ENCODE data around the gene ARPP21.

Gene ARPP21

GRCh38 chr3:35659768-35660167 lies 20.4 kb downstream of the ARPP21 start:
- Histone ChIP-seq H3K4me3 (ENCODE audit: low read depth, low read length) (no peak overlapping the region), H3K4me1 (ENCODE audit: control insufficient read depth, insufficient read depth, low read length) (peaks cover 12% of the 10 kb centered on the region; the same call in 1 of the 2 replicates), H3K36me3 (ENCODE audit: control insufficient read depth, insufficient read depth, low read length) (no peaks in the 10 kb centered on the region), H3K9me3 (ENCODE audit: control insufficient read depth, insufficient read depth, low read length) (no peaks in the 10 kb centered on the region), H3K27ac (ENCODE audit: low read depth, low read length) (no peak overlapping the region), H3K27me3 (ENCODE audit: control insufficient read depth, insufficient read depth, low read length) (no peaks in the 10 kb centered on the region), H3K9ac (ENCODE audit: low read depth, low read length) (no peak overlapping the region)

DNA sequence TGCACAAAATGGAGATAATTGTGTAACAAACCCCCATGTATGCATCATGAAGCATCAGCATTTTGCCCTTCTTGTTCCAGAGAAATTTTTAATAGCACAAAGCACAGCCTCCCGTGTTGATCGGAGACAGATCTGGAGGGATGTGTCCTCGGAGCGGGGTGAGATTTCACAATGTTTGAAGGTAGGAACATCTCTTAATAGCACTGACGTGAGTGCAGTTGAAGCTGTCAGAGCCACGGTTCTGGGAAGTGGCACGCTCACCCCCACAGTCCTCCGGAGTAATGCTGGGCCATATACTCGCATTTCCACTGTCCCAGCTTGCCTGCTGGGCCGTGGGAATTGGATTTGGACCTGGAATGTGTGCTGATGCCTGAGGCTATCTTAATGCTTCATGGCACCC lies 24.1 kb downstream of the ARPP21 start:
- H3K4me3 ChIP-seq (ENCODE audit: low read depth, low read length): no peak overlapping the region
- H3K36me3 ChIP-seq (ENCODE audit: control insufficient read depth, insufficient read depth, low read length): no peaks in the 10 kb centered on the region
- peaks cover 16% of the 10 kb centered on the region; the same call in 1 of the 2 replicates for H3K4me1 ChIP-seq (ENCODE audit: control insufficient read depth, insufficient read depth, low read length)
- no peak overlapping the region for H3K27ac ChIP-seq (ENCODE audit: low read depth, low read length)
- no peaks in the 10 kb centered on the region for H3K9me3 ChIP-seq (ENCODE audit: control insufficient read depth, insufficient read depth, low read length)
- H3K27me3 ChIP-seq (ENCODE audit: control insufficient read depth, insufficient read depth, low read length): no peaks in the 10 kb centered on the region
- H3K9ac ChIP-seq (ENCODE audit: low read depth, low read length): no peak overlapping the region

GRCh38 chr3:35664460-35664919 lies 25.2 kb downstream of the ARPP21 start:
- Histone ChIP-seq H3K4me1 (ENCODE audit: control insufficient read depth, insufficient read depth, low read length) (peaks cover 16% of the 10 kb centered on the region; the same call in 1 of the 2 replicates), H3K9ac (ENCODE audit: low read depth, low read length) (0 out of 2 replicates have a peak overlapping the region, but pooled peaks have one; percentile 23), H3K36me3 (ENCODE audit: control insufficient read depth, insufficient read depth, low read length) (no peaks in the 10 kb centered on the region), H3K9me3 (ENCODE audit: control insufficient read depth, insufficient read depth, low read length) (no peaks in the 10 kb centered on the region), H3K27ac (ENCODE audit: low read depth, low read length) (no peak overlapping the region), H3K4me3 (ENCODE audit: low read depth, low read length) (no peak overlapping the region), H3K27me3 (ENCODE audit: control insufficient read depth, insufficient read depth, low read length) (no peaks in the 10 kb centered on the region)

- Histone ChIP-seq H3K27me3 (ENCODE audit: control insufficient read depth, insufficient read depth, low read length) (no peaks in the 10 kb centered on the region), H3K27ac (ENCODE audit: low read depth, low read length) (no peak overlapping the region), H3K4me3 (ENCODE audit: low read depth, low read length) (no peak overlapping the region), H3K36me3 (ENCODE audit: control insufficient read depth, insufficient read depth, low read length) (no peaks in the 10 kb centered on the region), H3K4me1 (ENCODE audit: control insufficient read depth, insufficient read depth, low read length) (peaks cover 16% of the 10 kb centered on the region; the same call in 1 of the 2 replicates), H3K9me3 (ENCODE audit: control insufficient read depth, insufficient read depth, low read length) (no peaks in the 10 kb centered on the region), H3K9ac (ENCODE audit: low read depth, low read length) (no peak overlapping the region)
These were observed 26.2 kb downstream of the ARPP21 start for GRCh38 chr3:35665390-35666055.

DNA sequence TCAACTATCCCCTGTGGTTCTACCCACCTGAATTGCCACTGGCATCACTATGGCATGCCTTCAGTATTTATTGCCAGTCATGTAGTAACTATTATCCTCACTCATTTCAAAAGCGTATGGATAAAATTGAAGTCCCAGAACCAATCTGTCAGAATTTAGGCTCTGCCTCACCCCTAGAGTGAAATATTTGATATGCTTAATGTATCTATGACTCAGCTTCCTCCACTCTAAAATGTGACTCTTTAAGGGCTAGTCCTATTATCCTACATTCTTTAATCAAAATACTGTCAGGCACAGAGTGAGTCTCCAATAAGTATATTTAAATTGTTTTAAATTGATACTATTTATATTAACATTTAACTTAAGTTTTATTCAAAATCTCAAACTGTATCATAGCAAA lies 27.6 kb downstream of the ARPP21 start:
- Histone ChIP-seq H3K4me1 (ENCODE audit: control insufficient read depth, insufficient read depth, low read length) (peaks cover 16% of the 10 kb centered on the region; the same call in 1 of the 2 replicates), H3K9me3 (ENCODE audit: control insufficient read depth, insufficient read depth, low read length) (no peaks in the 10 kb centered on the region), H3K4me3 (ENCODE audit: low read depth, low read length) (no peak overlapping the region), H3K9ac (ENCODE audit: low read depth, low read length) (no peak overlapping the region), H3K27ac (ENCODE audit: low read depth, low read length) (no peak overlapping the region), H3K36me3 (ENCODE audit: control insufficient read depth, insufficient read depth, low read length) (no peaks in the 10 kb centered on the region), H3K27me3 (ENCODE audit: control insufficient read depth, insufficient read depth, low read length) (no peaks in the 10 kb centered on the region)

DNA sequence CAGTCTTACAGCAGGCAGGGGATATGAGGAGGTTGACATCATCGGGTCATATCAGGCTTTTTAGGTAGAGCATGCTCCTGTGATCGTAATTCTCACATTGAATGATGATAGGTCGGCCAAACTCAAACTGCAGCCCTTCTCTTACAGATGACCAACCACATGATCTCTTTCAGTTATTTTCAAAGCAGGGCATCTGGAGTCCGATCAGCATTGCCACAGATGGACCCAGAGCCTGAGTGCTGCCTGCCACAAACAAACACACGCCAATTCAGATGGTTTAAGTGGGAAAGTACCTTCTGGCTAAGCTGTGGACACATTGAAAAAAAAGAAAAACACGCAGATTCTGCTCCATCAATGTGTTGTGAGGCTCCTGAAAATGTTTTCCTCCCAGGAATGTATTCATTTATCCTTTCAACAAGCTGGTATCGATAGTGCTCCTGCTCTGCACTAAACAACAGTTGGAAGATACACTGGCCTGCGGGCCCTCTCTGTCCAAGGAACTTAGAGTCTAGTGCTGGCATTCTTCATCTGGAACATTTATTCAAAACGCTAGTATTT lies 31.2 kb downstream of the ARPP21 start:
- Histone ChIP-seq H3K9me3 (ENCODE audit: control insufficient read depth, insufficient read depth, low read length) (no peaks in the 10 kb centered on the region), H3K27me3 (ENCODE audit: control insufficient read depth, insufficient read depth, low read length) (no peaks in the 10 kb centered on the region), H3K9ac (ENCODE audit: low read depth, low read length) (no peak overlapping the region), H3K4me3 (ENCODE audit: low read depth, low read length) (no peak overlapping the region), H3K36me3 (ENCODE audit: control insufficient read depth, insufficient read depth, low read length) (no peaks in the 10 kb centered on the region), H3K27ac (ENCODE audit: low read depth, low read length) (no peak overlapping the region), H3K4me1 (ENCODE audit: control insufficient read depth, insufficient read depth, low read length) (no peaks in the 10 kb centered on the region)

DNA sequence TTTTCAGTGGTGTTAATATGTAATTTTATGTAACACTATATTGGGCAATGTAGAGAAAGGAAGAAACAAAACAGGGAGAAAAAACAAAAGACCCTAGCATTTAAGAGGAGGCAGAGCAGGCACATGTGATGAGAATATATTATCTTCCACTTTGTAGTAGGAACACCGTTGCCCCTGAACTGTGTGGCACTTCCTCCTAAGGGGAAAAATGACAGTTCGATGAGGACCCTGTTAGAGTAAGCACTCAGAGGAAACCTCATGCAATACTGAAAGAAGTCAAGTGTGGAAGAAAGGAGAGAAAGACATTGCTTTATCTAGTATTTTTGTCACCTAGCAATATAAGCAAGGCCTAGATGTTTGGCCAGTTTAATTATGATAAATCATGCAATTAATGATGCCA lies 32.2 kb downstream of the ARPP21 start:
- Histone ChIP-seq H3K4me1 (ENCODE audit: control insufficient read depth, insufficient read depth, low read length) (no peaks in the 10 kb centered on the region), H3K4me3 (ENCODE audit: low read depth, low read length) (no peak overlapping the region), H3K9me3 (ENCODE audit: control insufficient read depth, insufficient read depth, low read length) (no peaks in the 10 kb centered on the region), H3K36me3 (ENCODE audit: control insufficient read depth, insufficient read depth, low read length) (no peaks in the 10 kb centered on the region), H3K27me3 (ENCODE audit: control insufficient read depth, insufficient read depth, low read length) (no peaks in the 10 kb centered on the region), H3K27ac (ENCODE audit: low read depth, low read length) (no peak overlapping the region), H3K9ac (ENCODE audit: low read depth, low read length) (no peak overlapping the region)

GRCh38 chr3:35673017-35673416 lies 33.7 kb downstream of the ARPP21 start:
- H3K36me3 ChIP-seq (ENCODE audit: control insufficient read depth, insufficient read depth, low read length): no peaks in the 10 kb centered on the region
- H3K4me1 ChIP-seq (ENCODE audit: control insufficient read depth, insufficient read depth, low read length): no peaks in the 10 kb centered on the region
- H3K9me3 ChIP-seq (ENCODE audit: control insufficient read depth, insufficient read depth, low read length): no peaks in the 10 kb centered on the region
- no peaks in the 10 kb centered on the region for H3K27me3 ChIP-seq (ENCODE audit: control insufficient read depth, insufficient read depth, low read length)
- H3K9ac ChIP-seq (ENCODE audit: low read depth, low read length): no peak overlapping the region
- no peak overlapping the region for H3K27ac ChIP-seq (ENCODE audit: low read depth, low read length)
- H3K4me3 ChIP-seq (ENCODE audit: low read depth, low read length): no peak overlapping the region

- H3K27ac ChIP-seq (ENCODE audit: low read depth, low read length): no peak overlapping the region
- H3K9ac ChIP-seq (ENCODE audit: low read depth, low read length): no peak overlapping the region
- H3K4me1 ChIP-seq (ENCODE audit: control insufficient read depth, insufficient read depth, low read length): no peaks in the 10 kb centered on the region
- no peak overlapping the region for H3K4me3 ChIP-seq (ENCODE audit: low read depth, low read length)
- H3K9me3 ChIP-seq (ENCODE audit: control insufficient read depth, insufficient read depth, low read length): no peaks in the 10 kb centered on the region
- no peaks in the 10 kb centered on the region for H3K27me3 ChIP-seq (ENCODE audit: control insufficient read depth, insufficient read depth, low read length)
- no peaks in the 10 kb centered on the region for H3K36me3 ChIP-seq (ENCODE audit: control insufficient read depth, insufficient read depth, low read length)
These were observed 35.3 kb downstream of the ARPP21 start for GRCh38 chr3:35674451-35675109.

- Histone ChIP-seq H3K36me3 (ENCODE audit: control insufficient read depth, insufficient read depth, low read length) (no peaks in the 10 kb centered on the region), H3K27ac (ENCODE audit: low read depth, low read length) (no peak overlapping the region), H3K4me1 (ENCODE audit: control insufficient read depth, insufficient read depth, low read length) (no peaks in the 10 kb centered on the region)
These were observed 35.9 kb downstream of the ARPP21 start for GRCh38 chr3:35675206-35675605.

DNA sequence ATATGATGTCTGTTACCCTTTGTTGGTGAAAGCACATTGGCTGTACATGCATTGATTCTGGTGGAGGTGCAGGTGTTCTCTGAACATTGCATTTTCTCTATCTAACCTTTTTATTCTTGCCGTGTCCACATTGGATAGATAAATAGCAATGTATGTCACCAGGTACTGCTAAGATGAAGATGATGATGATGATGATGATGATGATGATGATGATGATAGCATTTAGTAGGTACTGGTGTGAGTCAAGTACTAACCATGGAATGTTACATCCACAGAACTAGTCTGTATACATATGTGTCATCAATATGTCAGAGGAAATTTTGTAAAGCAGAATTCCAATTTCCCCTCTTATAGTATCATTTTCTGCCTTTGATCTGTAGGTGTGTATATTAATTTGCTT lies 36.3 kb downstream of the ARPP21 start:
- Histone ChIP-seq H3K27me3 (ENCODE audit: control insufficient read depth, insufficient read depth, low read length) (no peaks in the 10 kb centered on the region), H3K4me3 (ENCODE audit: low read depth, low read length) (no peak overlapping the region), H3K9me3 (ENCODE audit: control insufficient read depth, insufficient read depth, low read length) (no peaks in the 10 kb centered on the region), H3K36me3 (ENCODE audit: control insufficient read depth, insufficient read depth, low read length) (no peaks in the 10 kb centered on the region), H3K27ac (ENCODE audit: low read depth, low read length) (no peak overlapping the region), H3K9ac (ENCODE audit: low read depth, low read length) (no peak overlapping the region), H3K4me1 (ENCODE audit: control insufficient read depth, insufficient read depth, low read length) (no peaks in the 10 kb centered on the region)

More at GRCh38 chr3:35675206-35675605, 35.9 kb downstream of the ARPP21 start:
- Histone ChIP-seq H3K27me3 (ENCODE audit: control insufficient read depth, insufficient read depth, low read length) (no peaks in the 10 kb centered on the region), H3K9ac (ENCODE audit: low read depth, low read length) (no peak overlapping the region), H3K4me3 (ENCODE audit: low read depth, low read length) (no peak overlapping the region), H3K9me3 (ENCODE audit: control insufficient read depth, insufficient read depth, low read length) (no peaks in the 10 kb centered on the region)
